GM19324 (cell line): ENCODE results near the gene LRFN2.

Source experiments
- ATAC-seq: cut with Tn5 transposase; IDR thresholded peaks from one replicate; pipeline ENCODE4 v1.9.1; 2021; ENCODE audit warnings: mild to moderate bottlenecking, moderate library complexity; ENCODE audit not compliant: unreplicated experiment, low FRiP score

Gene LRFN2

GRCh38 chr6:40520678-40521077, 66.5 kb downstream of the LRFN2 start:
- no peak for ATAC-seq

GRCh38 chr6:40520084-40520483, 67.1 kb downstream of the LRFN2 start:
- no peak for ATAC-seq

- no peak for ATAC-seq
Measured at GRCh38 chr6:40517654-40518053, 69.5 kb downstream of the LRFN2 start.

- ATAC-seq, result no peak
Measured at GRCh38 chr6:40516429-40516828, 70.7 kb downstream of the LRFN2 start.

- ATAC-seq, result no peak
Measured at GRCh38 chr6:40512340-40512739, 74.8 kb downstream of the LRFN2 start.

GRCh38 chr6:40511884-40512283, 75.3 kb downstream of the LRFN2 start:
- no peak for ATAC-seq

GRCh38 chr6:40510442-40510841, 76.7 kb downstream of the LRFN2 start:
- no peak for ATAC-seq

GRCh38 chr6:40509716-40510260, 77.4 kb downstream of the LRFN2 start:
- ATAC-seq, result no peak

- no peak for ATAC-seq
Measured at GRCh38 chr6:40509086-40509485, 78.1 kb downstream of the LRFN2 start.

- no peak for ATAC-seq
Measured at GRCh38 chr6:40506954-40507353, 80.2 kb downstream of the LRFN2 start.

GRCh38 chr6:40505191-40505810, 81.9 kb downstream of the LRFN2 start:
- ATAC-seq, result no peak

GRCh38 chr6:40504274-40504673, 82.9 kb downstream of the LRFN2 start:
- ATAC-seq, result no peak

GRCh38 chr6:40500227-40500626, 86.9 kb downstream of the LRFN2 start:
- ATAC-seq, result no peak

- no peak for ATAC-seq
Measured at GRCh38 chr6:40499215-40499614, 87.9 kb downstream of the LRFN2 start.

- ATAC-seq, result no peak
Measured at GRCh38 chr6:40498148-40498547, 89.0 kb downstream of the LRFN2 start.

GRCh38 chr6:40492187-40492586, 95.0 kb downstream of the LRFN2 start:
- no peak for ATAC-seq

- no peak for ATAC-seq
Measured at GRCh38 chr6:40490508-40490907, 96.7 kb downstream of the LRFN2 start.

GRCh38 chr6:40489798-40490197, 97.4 kb downstream of the LRFN2 start:
- ATAC-seq, result no peak

GRCh38 chr6:40486576-40486975, 100.6 kb downstream of the LRFN2 start:
- no peak for ATAC-seq

- no peak for ATAC-seq
Measured at GRCh38 chr6:40485795-40486194, 101.4 kb downstream of the LRFN2 start.

GRCh38 chr6:40485300-40485699, 101.9 kb downstream of the LRFN2 start:
- no peak for ATAC-seq

- ATAC-seq, result no peak
Measured at GRCh38 chr6:40484066-40484465, 103.1 kb downstream of the LRFN2 start.

- no peak for ATAC-seq
Measured at GRCh38 chr6:40482532-40482931, 104.6 kb downstream of the LRFN2 start.
